ENCODE data around the gene NLK. TPM values are rescaled to one million over a fixed set of nuclear protein-coding genes. Genes with fewer than 3 reads are reported as not detected.
"Not testable (repeated sequence)": the region's sequence is repeated elsewhere in the genome, so short reads cannot be mapped to it uniquely, and the experiment has no call there.

NLK gene
- total RNA-seq, 1 donor from 2014 or later, result 25.4 TPM

- no peaks in the 10 kb centered on the region for H3K36me3 Mint-ChIP-seq
- H3K27ac Mint-ChIP-seq, result no peak overlapping the region
- H3K27me3 Mint-ChIP-seq, result peaks cover 2% of the 10 kb centered on the region
- no peak for DNase-seq (ENCODE audit: extremely low spot score, unreplicated experiment)
- peaks cover 5% of the 10 kb centered on the region for H3K4me1 Mint-ChIP-seq (ENCODE audit: unreplicated experiment)
- H3K4me3 Mint-ChIP-seq, result no peak overlapping the region
- H3K9me3 Mint-ChIP-seq, result no peaks in the 10 kb centered on the region
- TF ChIP-seq, protein P1, sequence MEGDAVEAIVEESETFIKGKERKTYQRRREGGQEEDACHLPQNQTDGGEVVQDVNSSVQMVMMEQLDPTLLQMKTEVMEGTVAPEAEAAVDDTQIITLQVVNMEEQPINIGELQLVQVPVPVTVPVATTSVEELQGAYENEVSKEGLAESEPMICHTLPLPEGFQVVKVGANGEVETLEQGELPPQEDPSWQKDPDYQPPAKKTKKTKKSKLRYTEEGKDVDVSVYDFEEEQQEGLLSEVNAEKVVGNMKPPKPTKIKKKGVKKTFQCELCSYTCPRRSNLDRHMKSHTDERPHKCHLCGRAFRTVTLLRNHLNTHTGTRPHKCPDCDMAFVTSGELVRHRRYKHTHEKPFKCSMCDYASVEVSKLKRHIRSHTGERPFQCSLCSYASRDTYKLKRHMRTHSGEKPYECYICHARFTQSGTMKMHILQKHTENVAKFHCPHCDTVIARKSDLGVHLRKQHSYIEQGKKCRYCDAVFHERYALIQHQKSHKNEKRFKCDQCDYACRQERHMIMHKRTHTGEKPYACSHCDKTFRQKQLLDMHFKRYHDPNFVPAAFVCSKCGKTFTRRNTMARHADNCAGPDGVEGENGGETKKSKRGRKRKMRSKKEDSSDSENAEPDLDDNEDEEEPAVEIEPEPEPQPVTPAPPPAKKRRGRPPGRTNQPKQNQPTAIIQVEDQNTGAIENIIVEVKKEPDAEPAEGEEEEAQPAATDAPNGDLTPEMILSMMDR (conservative IDR thresholded peaks at IDR 0.05), result no peak
Measured at GRCh38 chr17:28239271-28239624, 196.8 kb downstream of the NLK start.

DNA sequence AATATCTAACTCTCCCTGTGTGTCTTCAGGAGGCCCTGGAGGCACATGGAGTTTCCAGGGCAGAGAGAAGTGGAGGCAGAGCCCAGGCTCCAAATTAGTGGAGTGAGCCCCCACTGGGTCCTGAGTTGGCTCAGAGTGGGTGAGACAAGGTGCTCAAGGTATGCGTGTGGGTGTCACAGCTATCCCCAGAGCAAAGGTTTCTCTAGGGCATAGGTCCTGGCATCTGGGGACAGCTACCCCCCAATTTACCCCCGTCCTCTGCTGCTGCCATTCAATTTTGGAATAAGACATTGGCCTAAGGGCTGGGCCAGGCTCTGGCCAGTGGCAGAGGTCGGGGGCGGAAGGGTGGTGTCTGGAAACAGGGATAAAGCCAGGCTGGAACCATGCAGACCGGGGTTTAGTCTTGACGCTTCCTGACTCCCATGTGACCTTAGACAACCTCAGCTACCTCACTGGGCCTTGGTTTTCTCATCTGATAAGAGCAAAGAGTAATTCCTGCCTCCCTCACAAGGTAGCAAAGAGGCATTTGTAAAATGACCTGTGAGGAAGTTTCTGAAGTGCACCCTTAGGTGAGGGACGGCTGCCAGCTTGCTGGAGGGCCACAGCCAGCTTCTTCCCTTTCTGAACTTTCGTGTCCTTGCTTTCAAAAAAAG is 198.3 kb downstream of the NLK start:
- Mint-ChIP-seq H3K36me3 (no peaks in the 10 kb centered on the region), H3K27me3 (peaks cover 2% of the 10 kb centered on the region), H3K27ac (no peak overlapping the region), H3K4me1 (ENCODE audit: unreplicated experiment) (no peaks in the 10 kb centered on the region), H3K9me3 (no peaks in the 10 kb centered on the region), H3K4me3 (no peak overlapping the region)
- TF ChIP-seq, protein P1 (conservative IDR thresholded peaks at IDR 0.05), result no peak
- no peak for DNase-seq (ENCODE audit: extremely low spot score, unreplicated experiment)

DNA sequence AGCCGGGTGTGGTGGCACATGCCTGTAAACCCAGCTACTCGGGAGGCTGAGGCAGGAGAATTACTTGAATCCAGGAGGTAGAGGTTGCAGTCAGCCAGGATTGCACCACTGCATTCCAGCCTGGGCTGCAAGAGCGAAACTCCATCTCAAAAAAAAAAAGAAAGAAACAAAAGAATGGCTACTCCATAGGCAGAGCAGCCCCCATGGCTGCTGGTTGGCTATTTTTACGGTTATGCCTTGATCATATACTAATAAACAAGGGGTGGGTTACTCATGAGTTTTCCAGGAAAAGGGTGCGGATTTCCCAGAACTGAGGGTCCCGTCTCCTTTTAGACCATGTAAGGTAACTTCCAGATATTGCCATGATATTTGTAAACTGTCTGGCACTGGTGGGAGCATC is 200.3 kb downstream of the NLK start:
- TF ChIP-seq, protein P1 (conservative IDR thresholded peaks at IDR 0.05), result no peak
- no peak overlapping the region for H3K27ac Mint-ChIP-seq

GRCh38 chr17:28243268-28243667 is 200.8 kb downstream of the NLK start:
- H3K4me1 Mint-ChIP-seq (ENCODE audit: unreplicated experiment); DNase-seq (ENCODE audit: extremely low spot score, unreplicated experiment); H3K27ac Mint-ChIP-seq; H3K36me3 Mint-ChIP-seq; H3K9me3 Mint-ChIP-seq; H3K27me3 Mint-ChIP-seq; H3K4me3 Mint-ChIP-seq: not testable (repeated sequence)

More for the DNA sequence above, 200.3 kb downstream of the NLK start:
- no peaks in the 10 kb centered on the region for H3K36me3 Mint-ChIP-seq
- peaks cover 5% of the 10 kb centered on the region for H3K27me3 Mint-ChIP-seq
- no peak overlapping the region for H3K4me3 Mint-ChIP-seq
- H3K4me1 Mint-ChIP-seq (ENCODE audit: unreplicated experiment), result no peaks in the 10 kb centered on the region
- no peak for DNase-seq (ENCODE audit: extremely low spot score, unreplicated experiment)
- no peaks in the 10 kb centered on the region for H3K9me3 Mint-ChIP-seq

DNA sequence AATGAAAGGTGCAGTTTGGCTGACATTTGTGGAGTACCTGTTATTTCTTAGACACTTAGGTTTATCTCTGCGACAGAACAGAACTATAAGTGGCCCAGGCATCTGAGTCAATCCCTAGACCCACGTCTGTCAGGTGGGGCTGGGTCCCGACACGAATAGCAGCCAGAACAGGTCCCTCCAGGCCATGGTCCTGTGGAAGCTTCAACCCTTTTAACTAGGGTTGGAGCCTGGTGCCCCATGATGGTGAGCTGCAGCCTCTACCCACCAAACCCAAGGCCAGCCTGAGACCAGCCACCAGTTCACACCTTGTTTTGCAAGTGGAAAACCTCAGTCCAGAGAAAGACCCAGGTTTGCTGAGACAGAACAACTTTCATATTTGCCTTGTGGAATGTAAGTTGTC is 202.0 kb downstream of the NLK start:
- Mint-ChIP-seq H3K4me3 (no peak overlapping the region), H3K36me3 (no peaks in the 10 kb centered on the region), H3K4me1 (ENCODE audit: unreplicated experiment) (no peaks in the 10 kb centered on the region), H3K9me3 (no peaks in the 10 kb centered on the region), H3K27ac (no peak overlapping the region), H3K27me3 (peaks cover 3% of the 10 kb centered on the region)
- TF ChIP-seq, protein P1 (conservative IDR thresholded peaks at IDR 0.05), result no peak
- no peak for DNase-seq (ENCODE audit: extremely low spot score, unreplicated experiment)

Other genes with a start within 250 kb of the NLK start
- 1.1 and 7.6 TPM in 2 replicates for gene NOS2, start 242.1 kb upstream of the NLK start, total RNA-seq (ENCODE audit: low replicate concordance)
- 7.5 and 9.6 TPM in 2 replicates for gene LYRM9, start 149.3 kb upstream of the NLK start, total RNA-seq (ENCODE audit: low replicate concordance)